Measurements from ENCODE around the gene RBM47.

GRCh38 chr4:40409835-40410234 lies 219.8 kb downstream of the RBM47 start:
- TF ChIP-seq POLR2A (IDR thresholded peaks at IDR 0.05; ENCODE audit: low read depth, low read length) (no peak), POLR2AphosphoS5 (IDR thresholded peaks at IDR 0.05; ENCODE audit: low read depth, low read length) (no peak), SPI1 (IDR thresholded peaks at IDR 0.05; ENCODE audit: low read depth, low read length) (no peak)
